ENCODE measurements around the gene SMAD6.

DNA sequence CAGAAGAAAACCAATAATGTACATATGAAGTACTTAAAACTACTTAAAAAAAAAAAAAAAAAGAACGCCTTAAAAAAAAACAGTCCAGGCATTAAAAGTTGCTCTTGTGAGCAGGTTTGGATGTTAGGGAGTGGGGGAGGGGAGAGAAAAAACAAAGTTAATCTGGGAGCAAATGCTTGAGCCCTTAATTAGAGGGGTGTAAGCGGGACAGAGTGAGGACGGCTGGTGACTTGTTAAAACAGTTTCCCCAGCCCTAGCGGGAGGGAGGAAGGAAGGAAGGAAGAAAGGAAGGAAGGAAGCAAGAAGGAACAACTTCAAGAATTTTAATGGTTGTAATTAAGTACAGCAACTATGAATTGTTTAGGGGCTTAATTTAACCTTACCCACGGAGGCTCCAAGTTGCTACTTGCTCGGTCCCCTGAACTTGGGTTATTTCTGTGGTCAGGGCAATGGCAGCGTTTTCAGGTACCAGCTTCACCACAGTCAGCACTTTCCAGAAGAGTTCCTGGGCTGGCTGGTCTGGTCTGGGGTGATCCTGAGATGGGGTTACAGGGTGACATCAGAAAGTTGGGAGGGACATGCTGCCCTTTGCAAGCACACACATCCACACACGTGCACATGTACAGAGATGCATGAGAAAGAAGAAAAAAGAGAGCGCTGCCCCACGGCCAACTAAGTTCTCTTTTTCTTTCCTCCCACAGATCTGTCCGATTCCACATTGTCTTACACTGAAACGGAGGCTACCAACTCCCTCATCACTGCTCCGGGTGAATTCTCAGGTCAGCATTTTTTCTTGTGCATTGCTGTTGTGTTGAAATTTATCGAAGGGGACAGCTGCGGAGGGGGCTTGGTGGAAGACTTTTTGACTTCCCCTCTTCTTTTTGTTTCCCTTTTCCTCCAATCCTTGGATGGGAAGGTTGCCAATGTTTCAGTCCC lies 14.0 kb downstream of the SMAD6 start:
- TF ChIP-seq EZH2 (IDR thresholded peaks at IDR 0.05; ENCODE audit: borderline replicate concordance, insufficient read depth, low read depth, low read length, poor library complexity, severe bottlenecking) = no peak
- TF ChIP-seq, protein P1, sequence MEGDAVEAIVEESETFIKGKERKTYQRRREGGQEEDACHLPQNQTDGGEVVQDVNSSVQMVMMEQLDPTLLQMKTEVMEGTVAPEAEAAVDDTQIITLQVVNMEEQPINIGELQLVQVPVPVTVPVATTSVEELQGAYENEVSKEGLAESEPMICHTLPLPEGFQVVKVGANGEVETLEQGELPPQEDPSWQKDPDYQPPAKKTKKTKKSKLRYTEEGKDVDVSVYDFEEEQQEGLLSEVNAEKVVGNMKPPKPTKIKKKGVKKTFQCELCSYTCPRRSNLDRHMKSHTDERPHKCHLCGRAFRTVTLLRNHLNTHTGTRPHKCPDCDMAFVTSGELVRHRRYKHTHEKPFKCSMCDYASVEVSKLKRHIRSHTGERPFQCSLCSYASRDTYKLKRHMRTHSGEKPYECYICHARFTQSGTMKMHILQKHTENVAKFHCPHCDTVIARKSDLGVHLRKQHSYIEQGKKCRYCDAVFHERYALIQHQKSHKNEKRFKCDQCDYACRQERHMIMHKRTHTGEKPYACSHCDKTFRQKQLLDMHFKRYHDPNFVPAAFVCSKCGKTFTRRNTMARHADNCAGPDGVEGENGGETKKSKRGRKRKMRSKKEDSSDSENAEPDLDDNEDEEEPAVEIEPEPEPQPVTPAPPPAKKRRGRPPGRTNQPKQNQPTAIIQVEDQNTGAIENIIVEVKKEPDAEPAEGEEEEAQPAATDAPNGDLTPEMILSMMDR (IDR thresholded peaks at IDR 0.05) = no peak
